ENCODE results near the gene DLEC1.
"Not testable (repeated sequence)": the region's sequence is repeated elsewhere in the genome, so short reads cannot be mapped to it uniquely, and the experiment has no call there.

The DLEC1 gene

GRCh38 chr3:38084334-38085310 is 45.6 kb downstream of the DLEC1 start:
- DNase-seq (ENCODE audit: low spot score): no peak

GRCh38 chr3:38085311-38085942 is 46.4 kb downstream of the DLEC1 start:
- DNase-seq (ENCODE audit: low spot score): no peak

GRCh38 chr3:38085943-38086324 is 46.9 kb downstream of the DLEC1 start:
- no peak for DNase-seq (ENCODE audit: low spot score)

- no peak for DNase-seq (ENCODE audit: low spot score)
Measured at GRCh38 chr3:38086496-38086895, 47.5 kb downstream of the DLEC1 start.

- not testable (repeated sequence) for DNase-seq (ENCODE audit: low spot score)
Measured at GRCh38 chr3:38087278-38087677, 48.3 kb downstream of the DLEC1 start.

GRCh38 chr3:38088126-38089078 is 49.4 kb downstream of the DLEC1 start:
- no peak for DNase-seq (ENCODE audit: low spot score)

- DNase-seq (ENCODE audit: low spot score): no peak
Measured at GRCh38 chr3:38089163-38089562, 50.2 kb downstream of the DLEC1 start.

- DNase-seq (ENCODE audit: low spot score): no peak
Measured at GRCh38 chr3:38090453-38090852, 51.4 kb downstream of the DLEC1 start.

GRCh38 chr3:38094999-38095398 is 56.0 kb downstream of the DLEC1 start:
- DNase-seq (ENCODE audit: low spot score): no peak

- no peak for DNase-seq (ENCODE audit: low spot score)
Measured at GRCh38 chr3:38095669-38096483, 56.9 kb downstream of the DLEC1 start.

- DNase-seq (ENCODE audit: low spot score): no peak
Measured at GRCh38 chr3:38097446-38098375, 58.7 kb downstream of the DLEC1 start.

GRCh38 chr3:38098376-38098723 is 59.3 kb downstream of the DLEC1 start:
- no peak for DNase-seq (ENCODE audit: low spot score)

GRCh38 chr3:38099518-38099917 is 60.5 kb downstream of the DLEC1 start:
- DNase-seq (ENCODE audit: low spot score): no peak

GRCh38 chr3:38100498-38100897 is 61.5 kb downstream of the DLEC1 start:
- DNase-seq (ENCODE audit: low spot score): no peak

- DNase-seq (ENCODE audit: low spot score): no peak
Measured at GRCh38 chr3:38101811-38102443, 62.9 kb downstream of the DLEC1 start.

GRCh38 chr3:38102444-38102814 is 63.4 kb downstream of the DLEC1 start:
- DNase-seq (ENCODE audit: low spot score): no peak

GRCh38 chr3:38105525-38105924 is 66.5 kb downstream of the DLEC1 start:
- DNase-seq (ENCODE audit: low spot score): no peak

- DNase-seq (ENCODE audit: low spot score): no peak
Measured at GRCh38 chr3:38107911-38108648, 69.1 kb downstream of the DLEC1 start.

Data from globus pallidus (tissue), 1 donor.